B cell (primary cell): ENCODE measurements around the gene NTRK2. TPM values are rescaled to one million over a fixed set of nuclear protein-coding genes. Genes with fewer than 3 reads are reported as not detected.

Source experiments
- ATAC-seq: fragments of 200-7000 bp; cut with Tn5 transposase; one replicate; pipeline ENCODE4 v1.10.0; 2021; ENCODE audit warnings: low read depth, mild to moderate bottlenecking, moderate number of reproducible peaks, moderate library complexity
- CTCF ChIA-PET: fragments of 350-600 bp; sonication (Branson Sonifier 250); formaldehyde crosslinking; loops from one replicate; lab custom pipeline; 2021; ENCODE audit warnings: antibody characterized with exemption, inconsistent platforms; lab: Charles Lee
- POLR2A ChIA-PET: fragments of 350-600 bp; sonication (Branson Sonifier 250); formaldehyde crosslinking; loops from one replicate; lab custom pipeline; 2021; ENCODE audit warnings: antibody characterized with exemption; lab: Charles Lee
- DNase-seq: peaks from one replicate; pipeline ENCODE4 v3.0.0; 2013
- H2AFZ ChIP-seq: 2 replicates; pipeline ENCODE4 v1.6.1; 2012; ENCODE audit warnings: mild to moderate bottlenecking, low read depth, low read length; ENCODE audit not compliant: insufficient read depth, poor library complexity, severe bottlenecking
- H3K27ac ChIP-seq, 2 donors: 1 replicate in 1 of 2; 2 replicates in 1 of 2; pipeline ENCODE4 v1.5.1; 2012 to 2013; ENCODE audit warnings: low read length in 2 of 2, mild to moderate bottlenecking in 2 of 2, moderate library complexity in 1 of 2
- H3K27me3 ChIP-seq, 4 experiments: fragments of 200-600 bp in 1 of 4; sonication (generic) in 1 of 4; replicated peaks in 1 of 4; 1 replicate in 2 of 4; 2 replicates in 2 of 4; pipeline versions ENCODE4 v1.6.1 to v1.7.0; 2013 to 2016; ENCODE audit warnings: low read length in 3 of 4, mild to moderate bottlenecking in 2 of 4, mixed read lengths in 1 of 4, moderate library complexity in 1 of 4; ENCODE audit not compliant: insufficient read depth in 4 of 4, control insufficient read depth in 3 of 4; ENCODE audit errors: control extremely low read depth in 1 of 4
- H3K36me3 ChIP-seq, 2 experiments: replicated peaks in 1 of 2; 1 replicate in 1 of 2; 2 replicates in 1 of 2; pipeline versions ENCODE4 v1.6.1 to v1.7.1; 2013; ENCODE audit warnings: low read length in 1 of 2; ENCODE audit not compliant: insufficient read depth in 2 of 2, control insufficient read depth in 1 of 2; ENCODE audit errors: control extremely low read depth in 1 of 2, extremely low read depth in 1 of 2
- H3K4me1 ChIP-seq, 2 donors: fragments of 200-600 bp in 1 of 2; sonication (generic) in 1 of 2; 1 replicate in 1 of 2; 2 replicates in 1 of 2; pipeline versions ENCODE4 v1.5.1 to v1.6.1; 2013 to 2017; ENCODE audit warnings: low read length in 2 of 2; ENCODE audit not compliant: control insufficient read depth in 2 of 2, insufficient read depth in 2 of 2
- H3K4me2 ChIP-seq: replicated peaks from 2 replicates; pipeline ENCODE3; 2012; ENCODE audit warnings: mild to moderate bottlenecking, low read depth, low read length; ENCODE audit not compliant: poor library complexity, severe bottlenecking
- H3K4me3 ChIP-seq, 5 experiments: fragments of 200-600 bp in 1 of 5; sonication (generic) in 1 of 5; 1 replicate in 3 of 5; 2 replicates in 2 of 5; pipeline versions ENCODE4 v1.5.1 to v1.7.0; 2011 to 2016; ENCODE audit warnings: low read length in 4 of 5, mild to moderate bottlenecking in 4 of 5, low read depth in 2 of 5, control low read depth in 1 of 5, moderate library complexity in 1 of 5; ENCODE audit not compliant: insufficient read depth in 1 of 5; ENCODE audit errors: control extremely low read depth in 1 of 5, extremely low read depth in 1 of 5
- H3K79me2 ChIP-seq: fragments of 200-600 bp; sonication (generic); one replicate; pipeline ENCODE4 v1.6.0; 2016; ENCODE audit warnings: low read length; ENCODE audit not compliant: control insufficient read depth, insufficient read depth
- H3K9ac ChIP-seq: fragments of 200-600 bp; sonication (generic); 2 replicates; pipeline ENCODE4 v1.6.1; 2017; ENCODE audit warnings: mild to moderate bottlenecking, low read length, moderate library complexity
- H3K9me3 ChIP-seq, 3 donors: one replicate each; pipeline versions ENCODE4 v1.6.1 to v1.7.1; 2013; ENCODE audit warnings: low read length in 2 of 3; ENCODE audit not compliant: control insufficient read depth in 2 of 3, insufficient read depth in 1 of 3; ENCODE audit errors: control extremely low read depth in 1 of 3
- H4K20me1 ChIP-seq: 2 replicates; pipeline ENCODE4 v1.6.0; 2012; ENCODE audit warnings: mild to moderate bottlenecking, low read length; ENCODE audit not compliant: insufficient read depth, control insufficient read depth, poor library complexity, severe bottlenecking
- H3K27ac Mint-ChIP-seq: one replicate; pipeline ENCODE4 v1.8.0; 2021; ENCODE audit warnings: mixed read lengths
- H3K27me3 Mint-ChIP-seq: one replicate; pipeline ENCODE4 v1.8.0; 2021; ENCODE audit warnings: mixed read lengths
- H3K4me1 Mint-ChIP-seq: one replicate; pipeline ENCODE4 v1.8.0; 2021; ENCODE audit warnings: mixed read lengths
- H3K4me3 Mint-ChIP-seq: one replicate; pipeline ENCODE4 v1.8.0; 2021; ENCODE audit warnings: mixed read lengths
- H3K9me3 Mint-ChIP-seq: one replicate; pipeline ENCODE4 v1.8.0; 2022; ENCODE audit warnings: mixed read lengths; ENCODE audit not compliant: insufficient read depth
- CTCF ChIP-seq: fragments of 200-600 bp; IDR thresholded peaks from one replicate; pipeline ENCODE4 v1.8.0; 2022; ENCODE audit warnings: antibody characterized with exemption, mild to moderate bottlenecking
- EZH2 ChIP-seq: IDR thresholded peaks from 2 replicates; pipeline ENCODE4 v1.6.1; 2012; ENCODE audit warnings: borderline replicate concordance, low read depth, mild to moderate bottlenecking, moderate library complexity, low read length; ENCODE audit not compliant: insufficient read depth, poor library complexity, severe bottlenecking
- WGBS: methylation state at CpG from one replicate; pipeline ENCODE4 v1.1.5; 2013; ENCODE audit warnings: missing lambda C conversion rate; ENCODE audit not compliant: insufficient coverage; 5-methylcytosine and 5-hydroxymethylcytosine counted together
- intact Hi-C: fragments of 100-400 bp; cut with micrococcal nuclease; formaldehyde crosslinking; loops from one replicate; pipeline ENCODE4 v1.10.0; 2022
- polyA plus RNA-seq: library from polyadenylated mRNA; depleted of rRNA; stranded (reverse); fragments of >200 nt; gene quantifications from 2 replicates; pipeline ENCODE4 v1.2.3, GENCODE V29; 2012
- total RNA-seq, 2 donors: library from RNA; stranded (reverse); fragments of 120-200 nt in 1 of 2; gene quantifications; 1 replicate in 1 of 2; 2 replicates in 1 of 2; pipeline versions ENCODE4 v1.2.3 to v1.2.4, GENCODE V29; 2013 to 2022

The NTRK2 gene
- total and polyA plus RNA-seq, 2 donors (not counting 1 experiment from before 2014, with no cell fraction given): 0.03 to 0.10 TPM

GRCh38 chr9:84924266-84924665 is 254.7 kb downstream of the NTRK2 start:
- Mint-ChIP-seq H3K4me1 (no peaks in the 10 kb centered on the region), H3K27me3 (no peaks in the 10 kb centered on the region), H3K9me3 (no peaks in the 10 kb centered on the region), H3K27ac (no peak overlapping the region), H3K4me3 (no peak overlapping the region)
- TF ChIP-seq CTCF (no peak), EZH2 (no peak)
- Histone ChIP-seq H3K9ac (no peak overlapping the region), H3K4me2 (no peak overlapping the region), H3K4me3 (no peak overlapping the region), H3K9me3 (peaks cover 0 to 3% (median 0%) of the 10 kb centered on the region in 3 donors), H4K20me1 (no peaks in the 10 kb centered on the region), H3K36me3 (no peaks in the 10 kb centered on the region), H3K79me2 (no peaks in the 10 kb centered on the region), H3K27me3 (no peaks in the 10 kb centered on the region), H2AFZ (no peak overlapping the region), H3K4me1 (no peaks in the 10 kb centered on the region), H3K27ac (no peak overlapping the region)
- intact Hi-C loops: no loop called here
- DNase-seq: no peak
- CTCF ChIA-PET: no interaction called here
- ATAC-seq: no peak
- POLR2A ChIA-PET: no interaction called here
- 80% methylated on average over 1 of the region's 6 CpGs for WGBS

- H2AFZ ChIP-seq: no peak overlapping the region
- no peak overlapping the region for H3K4me3 Mint-ChIP-seq
- H3K27ac Mint-ChIP-seq: no peak overlapping the region
- peaks cover 0 to 3% (median 0%) of the 10 kb centered on the region in 3 donors for H3K9me3 ChIP-seq
- H3K27me3 ChIP-seq: no peaks in the 10 kb centered on the region
- H3K79me2 ChIP-seq: no peaks in the 10 kb centered on the region
- DNase-seq (no peak), ATAC-seq (no peak)
- H3K4me2 ChIP-seq: no peak overlapping the region
- H3K4me1 Mint-ChIP-seq: no peaks in the 10 kb centered on the region
- no peak overlapping the region for H3K27ac ChIP-seq
- H3K36me3 ChIP-seq: no peaks in the 10 kb centered on the region
- ChIA-PET POLR2A (no interaction called here), CTCF (no interaction called here)
- WGBS: 81% methylated on average over 5 of the region's 7 CpGs
- H3K4me3 ChIP-seq: no peak overlapping the region
- no peak for TF ChIP-seq EZH2
- TF ChIP-seq CTCF: no peak
- peaks cover 4% of the 10 kb centered on the region for H3K27me3 Mint-ChIP-seq
- no peaks in the 10 kb centered on the region for H4K20me1 ChIP-seq
- no peak overlapping the region for H3K9ac ChIP-seq
- intact Hi-C loops: no loop called here
- no peaks in the 10 kb centered on the region for H3K4me1 ChIP-seq
- no peaks in the 10 kb centered on the region for H3K9me3 Mint-ChIP-seq
Observed at GRCh38 chr9:84925225-84925872, 255.8 kb downstream of the NTRK2 start.
